ENCODE data around the gene FCMR.

The FCMR gene

DNA sequence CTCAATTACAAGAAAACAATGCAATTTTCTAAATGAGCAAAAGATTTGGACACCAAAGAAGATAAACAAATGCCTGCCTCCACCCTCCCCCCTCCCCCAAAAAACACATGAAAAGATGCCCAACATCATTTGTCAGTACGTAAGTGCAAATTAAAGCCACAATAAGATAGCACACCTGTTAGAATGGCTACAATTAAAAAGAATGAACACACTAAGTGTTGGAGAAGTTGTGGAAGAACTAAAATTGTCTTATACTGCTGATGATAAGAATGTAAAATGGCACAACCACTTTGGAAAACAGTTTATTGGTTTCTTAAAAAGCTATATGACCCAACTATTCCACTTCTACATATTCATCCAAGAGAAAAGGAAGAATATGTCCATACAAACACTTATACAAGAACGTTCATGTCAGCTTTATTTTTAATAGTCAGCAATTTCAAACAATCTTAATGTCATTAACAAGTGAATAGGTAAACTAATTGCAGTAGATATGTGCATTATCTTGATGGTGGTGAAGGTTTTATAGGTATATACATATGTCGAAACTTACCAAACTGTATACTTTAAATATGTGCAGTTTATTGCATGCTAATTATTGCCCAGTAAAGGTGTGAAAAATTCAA lies 45.9 kb downstream of the FCMR start:
- DNase-seq (ENCODE audit: low spot score), result no peak
- in situ Hi-C loops (cut with MboI; ENCODE audit: low sequenced_read_pairs, unreplicated experiment), result no loop called here
- no peak for TF ChIP-seq CTCF (IDR thresholded peaks at IDR 0.05; ENCODE audit: borderline replicate concordance, control extremely low read depth, extremely low read depth, insufficient read depth, missing control alignments)

DNA sequence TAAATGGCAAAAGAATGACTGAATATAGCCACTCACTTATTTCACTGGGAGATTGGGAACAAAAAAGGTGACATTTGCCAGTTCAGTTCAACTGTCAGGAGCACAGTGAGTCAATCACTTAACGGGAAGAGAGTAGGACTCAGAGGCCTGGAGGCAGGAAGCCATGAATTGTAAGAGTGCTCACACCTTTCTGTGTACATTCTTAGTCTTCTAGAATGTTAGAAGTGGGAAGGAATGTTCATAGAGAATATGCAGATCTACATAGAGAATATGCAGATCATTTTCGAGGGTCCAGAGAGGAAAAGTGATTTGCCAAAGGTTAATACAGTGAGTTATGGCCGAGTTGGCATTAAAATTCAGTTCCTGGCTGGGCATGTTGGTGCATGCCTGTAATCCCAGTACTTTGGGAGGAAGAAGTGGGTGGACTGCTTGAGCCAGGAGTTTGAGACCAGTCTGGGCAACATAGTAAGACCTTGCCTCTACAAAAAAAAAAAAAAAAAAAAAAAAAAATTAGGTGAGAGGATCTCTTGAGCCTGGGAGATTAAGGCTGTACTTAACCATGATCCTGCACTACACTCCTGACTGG lies 48.0 kb downstream of the FCMR start:
- in situ Hi-C loops (cut with MboI; ENCODE audit: low sequenced_read_pairs, unreplicated experiment), result no loop called here
- no peak for DNase-seq (ENCODE audit: low spot score)
- no peak for TF ChIP-seq CTCF (IDR thresholded peaks at IDR 0.05; ENCODE audit: borderline replicate concordance, control extremely low read depth, extremely low read depth, insufficient read depth, missing control alignments)

DNA sequence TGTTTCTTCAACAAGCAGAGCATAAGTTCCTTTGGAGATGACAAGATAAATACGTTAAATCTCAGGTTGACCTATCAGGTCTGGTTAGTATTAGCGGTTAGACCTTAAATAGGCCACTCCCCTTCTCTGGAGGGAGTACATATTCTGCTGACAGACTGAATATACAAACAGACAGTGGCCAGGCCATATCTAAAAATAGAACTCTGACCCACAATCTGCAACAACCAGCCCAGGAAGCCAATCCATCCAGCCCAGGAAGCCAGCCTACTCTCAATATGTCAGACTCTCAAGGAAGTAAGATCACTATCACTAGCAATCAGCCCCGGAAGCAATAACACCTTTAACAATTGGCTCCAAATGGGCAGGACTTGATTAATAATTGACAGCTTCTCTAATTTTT lies 49.6 kb downstream of the FCMR start:
- no peak for TF ChIP-seq CTCF (IDR thresholded peaks at IDR 0.05; ENCODE audit: borderline replicate concordance, control extremely low read depth, extremely low read depth, insufficient read depth, missing control alignments)
- no peak for DNase-seq (ENCODE audit: low spot score)
- in situ Hi-C loops (cut with MboI; ENCODE audit: low sequenced_read_pairs, unreplicated experiment), result no loop called here

DNA sequence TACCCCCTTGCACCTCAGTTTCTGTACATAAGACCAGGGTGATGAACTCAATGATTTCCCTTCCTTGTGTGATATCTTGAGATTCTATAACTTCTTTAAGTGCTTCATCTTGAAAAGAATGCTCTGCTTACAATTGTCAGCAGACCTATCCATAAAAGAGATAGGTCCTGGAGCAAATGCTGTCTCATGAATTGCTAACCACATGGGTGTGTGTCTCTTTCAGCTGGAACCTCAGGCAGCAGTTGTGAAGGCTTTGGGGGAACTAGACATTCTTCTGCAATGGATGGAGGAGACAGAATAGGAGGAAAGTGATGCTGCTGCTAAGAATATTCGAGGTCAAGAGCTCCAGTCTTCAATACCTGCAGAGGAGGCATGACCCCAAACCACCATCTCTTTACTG lies 53.5 kb downstream of the FCMR start:
- no peak for TF ChIP-seq CTCF (IDR thresholded peaks at IDR 0.05; ENCODE audit: borderline replicate concordance, control extremely low read depth, extremely low read depth, insufficient read depth, missing control alignments)
- DNase-seq (ENCODE audit: low spot score), result no peak
- in situ Hi-C loops (cut with MboI; ENCODE audit: low sequenced_read_pairs, unreplicated experiment), result no loop called here

GRCh38 chr1:206867716-206868115 lies 54.0 kb downstream of the FCMR start:
- in situ Hi-C loops (cut with MboI; ENCODE audit: low sequenced_read_pairs, unreplicated experiment), result no loop called here
- DNase-seq (ENCODE audit: low spot score), result no peak
- no peak for TF ChIP-seq CTCF (IDR thresholded peaks at IDR 0.05; ENCODE audit: borderline replicate concordance, control extremely low read depth, extremely low read depth, insufficient read depth, missing control alignments)

GRCh38 chr1:206867239-206867638 lies 54.5 kb downstream of the FCMR start:
- TF ChIP-seq CTCF (IDR thresholded peaks at IDR 0.05; ENCODE audit: borderline replicate concordance, control extremely low read depth, extremely low read depth, insufficient read depth, missing control alignments), result no peak
- in situ Hi-C loops (cut with MboI; ENCODE audit: low sequenced_read_pairs, unreplicated experiment), result no loop called here
- DNase-seq (ENCODE audit: low spot score), result no peak

Measured in GM13976 (cell line).